ENCODE results near the gene SSRP1. TPM values are rescaled to one million over a fixed set of nuclear protein-coding genes. Genes with fewer than 3 reads are reported as not detected.
A peak's percentile ranks its signal among the peaks of the same experiment; 100 is the strongest.

Gene SSRP1
- polyA plus RNA-seq, 2 of the 4 experiments (the other 2 are of a cell fraction) = 288 to 357 TPM

DNA sequence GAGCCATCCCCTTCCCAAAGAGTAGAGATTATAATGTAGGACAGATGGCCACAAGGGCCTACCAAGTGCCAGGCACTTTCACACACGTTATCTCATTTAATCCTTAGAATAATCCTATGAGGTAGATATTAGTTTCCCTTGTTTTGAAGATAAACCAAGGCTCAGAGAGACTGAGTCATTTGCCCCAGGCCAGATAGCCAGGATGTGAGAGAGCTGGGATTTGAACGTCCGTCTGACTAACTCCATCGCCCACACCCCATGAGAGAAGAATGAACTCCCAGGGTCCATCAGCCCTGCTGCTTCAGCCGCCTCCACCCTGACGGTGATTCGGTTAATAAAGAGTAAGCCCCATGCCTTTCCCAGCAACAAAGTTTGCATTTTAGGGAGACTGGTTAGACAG, 34.6 kb upstream of the SSRP1 start:
- ChIA-PET CTCF (interaction anchor here (0.6 to 1.0 kb wide), 2 partner anchors 121 to 157 kb away, joined by 3 read pairs; no protein-coding TSS in a partner anchor), POLR2A (no interaction called here)
- no peak overlapping the region; a peak in 1 of 6 replicates for H3K27ac ChIP-seq
- ATAC-seq = no peak
- WGBS (ENCODE audit: missing lambda C conversion rate) = 80% methylated on average over 7 of the region's 7 CpGs
- H3K4me1 ChIP-seq = no peaks in the 10 kb centered on the region
- no peak for DNase-seq (ENCODE audit: low read depth in 1 of 2, low spot score in 1 of 2)
- FAIRE-seq = no peak
- H3K4me3 ChIP-seq = no peak overlapping the region
- H3K4me2 ChIP-seq = no peak overlapping the region
- no peaks in the 10 kb centered on the region for H3K9me3 ChIP-seq
- TF ChIP-seq HMGXB4 (CRISPR knock-in tag; IDR thresholded peaks at IDR 0.05; ENCODE audit: borderline replicate concordance) = no peak
- TF ChIP-seq KDM1A (IDR thresholded peaks at IDR 0.05; ENCODE audit: low read depth) = no peak
- no peak for TF ChIP-seq HEYL (CRISPR knock-in tag; IDR thresholded peaks at IDR 0.05)
- TF ChIP-seq POLR2AphosphoS2 (conservative IDR thresholded peaks at IDR 0.05; ENCODE audit: low read length) = no peak
- TF ChIP-seq NFE2L2 (conservative IDR thresholded peaks at IDR 0.05; ENCODE audit: low read length) = no peak
- TF ChIP-seq MAZ (IDR thresholded peaks at IDR 0.05; ENCODE audit: borderline replicate concordance, low read depth, low read length) = no peak
- TF ChIP-seq RAD21 (conservative IDR thresholded peaks at IDR 0.05 in 1 of 2, IDR thresholded peaks at IDR 0.05 in 1 of 2) = no peak
- TF ChIP-seq CHD2 (IDR thresholded peaks at IDR 0.05; ENCODE audit: low read length, partially characterized antibody) = no peak
- TF ChIP-seq HOXB13 (CRISPR knock-in tag; IDR thresholded peaks at IDR 0.05; ENCODE audit: low read depth) = no peak

DNA sequence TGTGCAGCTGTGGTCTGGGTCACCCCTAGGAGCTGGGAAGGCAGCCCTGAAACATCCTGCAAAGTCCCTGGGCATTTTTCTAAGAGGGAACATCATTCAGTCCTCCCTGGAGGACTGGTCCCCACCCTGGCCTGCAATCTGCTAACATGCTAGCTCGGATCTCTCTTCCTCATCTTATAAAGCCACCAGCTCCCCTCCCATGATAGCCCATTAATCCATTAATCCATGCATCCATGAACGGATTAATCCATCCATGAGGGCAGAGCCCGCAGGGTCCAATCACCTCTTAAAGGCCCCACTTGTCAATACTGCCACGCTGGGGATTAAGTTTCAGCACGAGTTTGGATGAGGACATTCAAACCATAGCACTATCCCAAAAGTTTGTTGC, 33.1 kb upstream of the SSRP1 start:
- FAIRE-seq = no peak
- no peak overlapping the region for H3K4me3 ChIP-seq
- 0 out of 6 replicates have a peak overlapping the region, but pooled peaks of 1 of the 2 experiments have one; percentile 9 for H3K27ac ChIP-seq
- H3K4me1 ChIP-seq = no peaks in the 10 kb centered on the region
- CTCF ChIA-PET = no interaction called here
- no peak for DNase-seq (ENCODE audit: low read depth in 1 of 2, low spot score in 1 of 2)
- POLR2A ChIA-PET = no interaction called here
- ATAC-seq = no peak
- 56% methylated on average over 4 of the region's 5 CpGs for WGBS (ENCODE audit: missing lambda C conversion rate)
- TF ChIP-seq RARB (CRISPR knock-in tag; IDR thresholded peaks at IDR 0.05) (no peak), EHMT2 (IDR thresholded peaks at IDR 0.05; ENCODE audit: low read depth) (no peak), RFX5 (IDR thresholded peaks at IDR 0.05) (no peak)
- TF ChIP-seq, protein P1, sequence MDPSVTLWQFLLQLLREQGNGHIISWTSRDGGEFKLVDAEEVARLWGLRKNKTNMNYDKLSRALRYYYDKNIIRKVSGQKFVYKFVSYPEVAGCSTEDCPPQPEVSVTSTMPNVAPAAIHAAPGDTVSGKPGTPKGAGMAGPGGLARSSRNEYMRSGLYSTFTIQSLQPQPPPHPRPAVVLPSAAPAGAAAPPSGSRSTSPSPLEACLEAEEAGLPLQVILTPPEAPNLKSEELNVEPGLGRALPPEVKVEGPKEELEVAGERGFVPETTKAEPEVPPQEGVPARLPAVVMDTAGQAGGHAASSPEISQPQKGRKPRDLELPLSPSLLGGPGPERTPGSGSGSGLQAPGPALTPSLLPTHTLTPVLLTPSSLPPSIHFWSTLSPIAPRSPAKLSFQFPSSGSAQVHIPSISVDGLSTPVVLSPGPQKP (IDR thresholded peaks at IDR 0.05; ENCODE audit: low read depth, low read length) = no peak
- H3K9me3 ChIP-seq = no peaks in the 10 kb centered on the region
- no peak overlapping the region for H3K4me2 ChIP-seq

GRCh38 chr11:57368106-57368844, 32.6 kb upstream of the SSRP1 start:
- no peak for ATAC-seq

More at GRCh38 chr11:57368106-57368844, 32.6 kb upstream of the SSRP1 start:
- no peak for FAIRE-seq
- DNase-seq (ENCODE audit: low read depth in 1 of 2, low spot score in 1 of 2) = no peak
- no peak overlapping the region for H3K4me3 ChIP-seq
- 73% methylated on average over 17 of the region's 19 CpGs for WGBS (ENCODE audit: missing lambda C conversion rate)
- 0 out of 6 replicates have a peak overlapping the region, but pooled peaks of 1 of the 2 experiments have one; percentile 9 for H3K27ac ChIP-seq
- CTCF ChIA-PET = interaction anchor here (1.2 kb wide), 1 partner anchor 9 kb away, joined by 3 read pairs; no protein-coding TSS in a partner anchor
- TF ChIP-seq FOXS1 (CRISPR knock-in tag; IDR thresholded peaks at IDR 0.05) = no peak
- no peak for TF ChIP-seq EP300 (IDR thresholded peaks at IDR 0.05)
- TF ChIP-seq SMC3 (IDR thresholded peaks at IDR 0.05) = no peak
- no peak for TF ChIP-seq HEYL (CRISPR knock-in tag; IDR thresholded peaks at IDR 0.05)
- no peak for TF ChIP-seq GATA3 (IDR thresholded peaks at IDR 0.05; ENCODE audit: borderline replicate concordance)
- no peak for TF ChIP-seq NFE2L2 (conservative IDR thresholded peaks at IDR 0.05; ENCODE audit: low read length)
- TF ChIP-seq RNF2 (IDR thresholded peaks at IDR 0.05; ENCODE audit: borderline replicate concordance, low read depth) = no peak
- TF ChIP-seq JUN (IDR thresholded peaks at IDR 0.05) = no peak
- no peak for TF ChIP-seq HOXA7 (CRISPR knock-in tag; IDR thresholded peaks at IDR 0.05)
- TF ChIP-seq NPAS2 (CRISPR knock-in tag; IDR thresholded peaks at IDR 0.05; ENCODE audit: borderline replicate concordance) = no peak
- TF ChIP-seq E2F6 (IDR thresholded peaks at IDR 0.05; ENCODE audit: borderline replicate concordance, low read depth) = no peak
- no peak for TF ChIP-seq SREBF2 (IDR thresholded peaks at IDR 0.05)
- TF ChIP-seq NR3C1 (IDR thresholded peaks at IDR 0.05) = no peak
- no peak for TF ChIP-seq HOXB5 (CRISPR knock-in tag; IDR thresholded peaks at IDR 0.05)
- no peak for TF ChIP-seq BHLHE40 (IDR thresholded peaks at IDR 0.05; ENCODE audit: low read depth, low read length)
- no peak for TF ChIP-seq KDM1A (IDR thresholded peaks at IDR 0.05; ENCODE audit: low read depth)
- TF ChIP-seq RFX5 (IDR thresholded peaks at IDR 0.05) = no peak
- TF ChIP-seq MAFK (IDR thresholded peaks at IDR 0.05; ENCODE audit: partially characterized antibody) = no peak
- TF ChIP-seq RAD21 (conservative IDR thresholded peaks at IDR 0.05 in 1 of 2, IDR thresholded peaks at IDR 0.05 in 1 of 2) = no peak
- POLR2A ChIA-PET = no interaction called here
- no peak overlapping the region for H3K4me2 ChIP-seq
- H3K4me1 ChIP-seq = no peaks in the 10 kb centered on the region
- 0 out of 3 replicates have a peak, but pooled peaks cover under 1% of the 10 kb centered on the region for H3K9me3 ChIP-seq

Data from A549 (cell line).